AG09319 (cell line): ENCODE measurements around the gene LOXHD1.

Experiments used
- DNase-seq: peaks from one replicate; pipeline ENCODE4 v3.0.0-alpha.2; 2010; ENCODE audit warnings: low read depth; ENCODE audit errors: extremely low read depth
- TF ChIP-seq, protein P1 (sequence below): IDR thresholded peaks from 2 replicates; pipeline ENCODE4 v1.5.1; 2011; ENCODE audit warnings: low read depth, mild to moderate bottlenecking, inconsistent platforms, low read length, moderate library complexity

Gene LOXHD1

DNA sequence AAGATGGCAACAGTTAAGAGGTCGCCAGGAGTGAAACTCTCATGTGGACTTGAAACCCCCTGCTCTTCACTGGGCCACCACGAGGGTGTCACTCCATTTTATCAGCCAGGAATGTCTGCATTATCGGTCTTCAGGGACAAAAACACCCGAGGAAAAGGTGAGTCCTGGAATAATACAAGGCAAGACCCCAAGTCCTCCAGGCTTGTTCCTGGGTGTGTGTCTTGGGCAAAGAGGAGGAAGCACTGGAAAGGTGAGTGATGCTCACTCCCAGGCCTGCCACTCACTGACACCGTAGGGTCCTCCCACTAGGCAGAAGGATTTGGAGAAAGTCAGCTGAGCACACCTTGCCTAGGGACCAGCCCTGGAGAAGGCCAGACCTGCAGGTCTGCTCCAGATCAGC lies 86.9 kb downstream of the LOXHD1 start:
- DNase-seq, result no peak
- TF ChIP-seq, protein P1, sequence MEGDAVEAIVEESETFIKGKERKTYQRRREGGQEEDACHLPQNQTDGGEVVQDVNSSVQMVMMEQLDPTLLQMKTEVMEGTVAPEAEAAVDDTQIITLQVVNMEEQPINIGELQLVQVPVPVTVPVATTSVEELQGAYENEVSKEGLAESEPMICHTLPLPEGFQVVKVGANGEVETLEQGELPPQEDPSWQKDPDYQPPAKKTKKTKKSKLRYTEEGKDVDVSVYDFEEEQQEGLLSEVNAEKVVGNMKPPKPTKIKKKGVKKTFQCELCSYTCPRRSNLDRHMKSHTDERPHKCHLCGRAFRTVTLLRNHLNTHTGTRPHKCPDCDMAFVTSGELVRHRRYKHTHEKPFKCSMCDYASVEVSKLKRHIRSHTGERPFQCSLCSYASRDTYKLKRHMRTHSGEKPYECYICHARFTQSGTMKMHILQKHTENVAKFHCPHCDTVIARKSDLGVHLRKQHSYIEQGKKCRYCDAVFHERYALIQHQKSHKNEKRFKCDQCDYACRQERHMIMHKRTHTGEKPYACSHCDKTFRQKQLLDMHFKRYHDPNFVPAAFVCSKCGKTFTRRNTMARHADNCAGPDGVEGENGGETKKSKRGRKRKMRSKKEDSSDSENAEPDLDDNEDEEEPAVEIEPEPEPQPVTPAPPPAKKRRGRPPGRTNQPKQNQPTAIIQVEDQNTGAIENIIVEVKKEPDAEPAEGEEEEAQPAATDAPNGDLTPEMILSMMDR, result no peak

DNA sequence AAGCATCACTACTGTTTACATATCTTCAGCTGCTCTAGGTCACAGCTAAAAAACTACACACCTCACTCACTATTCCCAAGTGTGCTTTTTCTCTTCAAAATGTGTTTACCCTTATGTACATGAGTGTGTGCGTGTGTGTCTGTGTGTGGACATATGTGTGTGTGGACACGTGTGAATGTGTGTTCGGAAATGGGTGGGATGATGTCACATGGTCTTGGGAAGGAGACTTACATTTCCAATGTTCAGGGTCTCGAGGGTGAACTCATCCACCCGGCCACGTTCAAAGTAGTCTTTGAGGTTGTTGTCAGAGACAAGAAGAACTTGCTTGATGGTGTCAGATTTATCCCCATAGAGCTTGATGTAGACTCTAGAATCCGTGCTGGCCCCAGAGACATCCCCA lies 87.8 kb downstream of the LOXHD1 start:
- TF ChIP-seq, protein P1, result no peak
- no peak for DNase-seq

- TF ChIP-seq, protein P1, result no peak
- DNase-seq, result no peak
Observed at GRCh38 chr18:46567196-46567595, 89.8 kb downstream of the LOXHD1 start.

DNA sequence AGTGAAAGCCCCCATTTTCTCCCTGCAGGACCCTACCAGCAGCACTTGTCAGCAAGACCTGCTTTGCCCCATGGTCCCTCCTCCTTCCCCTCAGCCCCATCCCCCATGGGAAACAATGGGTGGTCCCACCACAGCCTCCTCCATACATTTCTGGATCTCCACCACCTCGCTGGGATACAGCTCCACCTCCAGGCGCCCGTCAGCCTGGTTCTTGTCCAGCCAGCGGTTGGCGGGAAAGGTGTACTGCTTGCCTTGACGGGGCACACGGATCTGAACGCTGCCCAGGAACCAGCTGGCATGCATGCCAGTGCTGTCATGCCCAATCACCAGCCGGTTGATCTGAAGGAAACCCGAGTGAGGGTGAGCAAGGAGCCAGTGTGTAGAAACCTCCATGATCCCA lies 90.9 kb downstream of the LOXHD1 start:
- TF ChIP-seq, protein P1, result no peak
- no peak for DNase-seq

DNA sequence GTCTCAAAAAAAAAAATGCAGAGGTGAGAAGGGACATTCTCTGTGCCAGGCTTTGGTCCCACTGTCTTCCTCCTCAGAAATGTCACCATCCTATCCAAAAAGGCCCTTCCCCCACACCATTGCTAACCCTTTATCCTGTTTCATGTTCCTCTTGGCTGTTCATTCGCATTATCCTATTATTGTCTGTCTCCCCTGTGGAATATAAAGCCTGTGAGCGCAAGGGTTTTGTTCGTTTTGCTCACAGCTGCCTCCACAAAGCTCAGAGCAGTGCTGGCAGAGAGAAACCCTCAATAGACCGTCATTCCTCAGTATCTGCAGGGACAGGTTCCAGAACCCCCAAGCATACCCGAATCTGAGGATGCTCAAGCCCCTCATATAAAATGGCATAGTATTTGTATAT lies 91.8 kb downstream of the LOXHD1 start:
- TF ChIP-seq, protein P1, result no peak
- no peak for DNase-seq

- no peak for DNase-seq
- TF ChIP-seq, protein P1, result no peak
Observed at GRCh38 chr18:46563317-46563716, 93.7 kb downstream of the LOXHD1 start.

DNA sequence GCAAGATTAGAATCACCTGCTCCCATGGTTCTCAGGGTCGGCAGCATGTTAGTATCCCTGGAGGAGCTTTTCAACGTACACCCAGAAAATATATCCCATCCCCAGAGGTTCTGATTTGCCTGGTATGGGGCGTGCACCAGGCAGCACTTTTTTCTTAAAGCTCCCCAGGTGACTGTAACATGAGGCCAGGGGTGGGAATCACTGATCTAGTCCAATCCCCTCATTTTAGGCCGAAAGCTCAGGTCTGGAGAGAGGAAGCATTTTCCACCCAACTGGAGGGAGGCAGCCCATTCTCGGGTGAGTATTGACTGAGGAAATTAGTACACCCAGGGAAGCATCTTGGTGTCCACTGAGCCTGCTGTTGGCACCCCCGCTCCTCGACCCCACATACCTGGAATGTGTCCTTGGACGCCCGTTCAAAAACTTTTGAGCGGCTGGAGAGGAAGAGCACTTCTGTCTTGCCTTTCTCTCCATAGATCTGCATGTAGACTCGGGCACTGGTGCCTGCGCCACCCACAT lies 94.3 kb downstream of the LOXHD1 start:
- no peak for DNase-seq
- TF ChIP-seq, protein P1, result no peak
